Panc1 (cell line): Measurements from ENCODE around the gene CDH12. TPM values are rescaled to one million over a fixed set of nuclear protein-coding genes. Genes with fewer than 3 reads are reported as not detected.

Source experiments
- ATAC-seq: fragments of 200-7000 bp; cut with Tn5 transposase; 2 replicates; pipeline ENCODE4 v1.9.1; 2020; ENCODE audit warnings: mild to moderate bottlenecking, moderate library complexity
- BruUV-seq: library from RNA; stranded (reverse); fragments of 400-500 nt; replicated peaks from 2 replicates; lab custom pipeline; 2021; lab: Mats Ljungman, UMichigan
- CTCF ChIA-PET: fragments of 300-600 bp; sonication (Branson Sonifier 250); formaldehyde crosslinking; loops from one replicate; lab custom pipeline; 2022; ENCODE audit warnings: antibody characterized with exemption; lab: Charles Lee
- POLR2A ChIA-PET: fragments of 300-600 bp; sonication (Branson Sonifier 250); formaldehyde crosslinking; loops from one replicate; lab custom pipeline; 2022; ENCODE audit warnings: antibody characterized with exemption; lab: Charles Lee
- DNase-seq: peaks from one replicate; pipeline ENCODE4 v3.0.0-alpha.2; 2010; ENCODE audit warnings: low read depth, low spot score
- H3K27ac ChIP-seq: 2 replicates; pipeline ENCODE4 v1.5.1; 2011; ENCODE audit warnings: mild to moderate bottlenecking, low read length, inconsistent platforms
- H3K27me3 ChIP-seq: fragments of 200-500 bp; sonication (Bioruptor generic); 2 replicates; pipeline ENCODE4 v1.6.0; 2014; ENCODE audit warnings: low read length, inconsistent platforms; ENCODE audit not compliant: control insufficient read depth, insufficient read depth
- H3K36me3 ChIP-seq: fragments of 200-500 bp; sonication (Bioruptor generic); 2 replicates; pipeline ENCODE4 v1.5.1; 2014; ENCODE audit warnings: inconsistent platforms, mild to moderate bottlenecking, low read length, moderate library complexity; ENCODE audit not compliant: control insufficient read depth, insufficient read depth
- H3K4me1 ChIP-seq: 2 replicates; pipeline ENCODE4 v1.5.1; 2011; ENCODE audit warnings: inconsistent platforms, mild to moderate bottlenecking, low read length, moderate library complexity; ENCODE audit not compliant: control insufficient read depth, insufficient read depth
- H3K4me3 ChIP-seq, 2 experiments: 2 replicates each; pipeline ENCODE4 v1.5.1; 2011 to 2012; ENCODE audit warnings: low read depth in 2 of 2, low read length in 2 of 2, mild to moderate bottlenecking in 2 of 2, inconsistent platforms in 1 of 2, moderate library complexity in 1 of 2
- H3K9me3 ChIP-seq: fragments of 200-500 bp; sonication (Bioruptor generic); 2 replicates; pipeline ENCODE4 v1.5.1; 2014; ENCODE audit warnings: low read depth, mild to moderate bottlenecking, inconsistent platforms, low read length, moderate library complexity; ENCODE audit not compliant: control insufficient read depth, insufficient read depth
- POLR2AphosphoS5 ChIP-seq: IDR thresholded peaks from 2 replicates; pipeline ENCODE4 v1.6.1; 2012; ENCODE audit warnings: mild to moderate bottlenecking, low read depth, low read length, moderate library complexity
- SIN3A ChIP-seq: IDR thresholded peaks from 2 replicates; pipeline ENCODE4 v1.6.1; 2012; ENCODE audit warnings: low read depth, mild to moderate bottlenecking, low read length, moderate library complexity, borderline replicate concordance; ENCODE audit not compliant: insufficient read depth
- TCF7L2 ChIP-seq: IDR thresholded peaks from 2 replicates; pipeline ENCODE4 v1.6.1; 2011; ENCODE audit warnings: mild to moderate bottlenecking, low read depth, low read length, inconsistent platforms
- in situ Hi-C: cut with HindIII; loops from 2 replicates; pipeline ENCODE4 v1.10.0; 2016; ENCODE audit warnings: low sequenced_read_pairs, low pct_unique_long_range_greater_than_20kb
- intact Hi-C: fragments of 100-400 bp; cut with micrococcal nuclease; formaldehyde crosslinking; loops from one replicate; pipeline ENCODE4 v1.10.0; 2022; ENCODE audit not compliant: unreplicated experiment
- total RNA-seq: library from RNA; stranded (reverse); gene quantifications from one replicate; pipeline ENCODE4 v1.2.1, GENCODE V29; 2021; ENCODE audit not compliant: unreplicated experiment
- TF ChIP-seq, protein P1 (sequence below): fragments of 450-650 bp; IDR thresholded peaks from 2 replicates; pipeline ENCODE4 v1.5.1; 2017; ENCODE audit warnings: mild to moderate bottlenecking
- TF ChIP-seq, protein P2 (sequence below), 2 experiments: IDR thresholded peaks; 2 replicates each; pipeline ENCODE4 v1.6.1; 2011 to 2012; ENCODE audit warnings: low read depth in 2 of 2, control low read depth in 1 of 2, low read length in 1 of 2, mild to moderate bottlenecking in 1 of 2, moderate library complexity in 1 of 2; ENCODE audit not compliant: insufficient read depth in 1 of 2

Gene CDH12
- total RNA-seq, 1 experiment from 2014 or later, result not detected

DNA sequence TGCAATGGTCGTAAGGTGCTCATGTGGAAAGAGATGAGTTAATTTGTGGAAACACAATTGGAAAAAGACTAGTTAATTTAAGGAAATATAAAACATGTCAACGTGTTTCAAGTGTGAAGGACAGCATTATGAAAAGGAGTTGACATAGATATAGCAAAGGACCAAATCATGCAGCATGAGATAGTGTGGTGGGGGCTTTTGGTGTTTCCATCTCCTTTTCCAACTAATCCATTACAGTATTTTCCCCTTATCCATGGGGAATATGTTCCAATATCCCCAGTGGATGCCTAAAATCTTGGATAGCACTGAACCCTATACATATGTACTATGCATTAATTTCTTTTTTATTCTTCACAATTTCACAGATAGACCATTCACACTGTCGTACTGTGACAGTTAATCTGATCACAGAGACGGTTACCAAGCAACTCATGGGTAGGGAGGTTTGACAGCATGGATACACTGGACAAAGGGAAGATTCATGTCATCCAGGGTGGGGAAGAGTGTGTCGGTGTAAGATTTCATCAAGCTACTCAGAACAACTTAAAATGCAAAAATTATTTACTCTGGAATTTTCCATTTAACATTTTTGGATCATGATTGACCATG is 238.6 kb downstream of the CDH12 start:
- in situ Hi-C loops (no loop called here), intact Hi-C loops (no loop called here)
- no peaks in the 10 kb centered on the region for H3K9me3 ChIP-seq
- no peak for DNase-seq
- no peak overlapping the region for H3K4me3 ChIP-seq
- no peaks in the 10 kb centered on the region for H3K36me3 ChIP-seq
- H3K27ac ChIP-seq, result no peak overlapping the region
- CTCF ChIA-PET, result no interaction called here
- POLR2A ChIA-PET, result no interaction called here
- H3K4me1 ChIP-seq, result no peaks in the 10 kb centered on the region
- no peak for ATAC-seq
- TF ChIP-seq, protein P1, sequence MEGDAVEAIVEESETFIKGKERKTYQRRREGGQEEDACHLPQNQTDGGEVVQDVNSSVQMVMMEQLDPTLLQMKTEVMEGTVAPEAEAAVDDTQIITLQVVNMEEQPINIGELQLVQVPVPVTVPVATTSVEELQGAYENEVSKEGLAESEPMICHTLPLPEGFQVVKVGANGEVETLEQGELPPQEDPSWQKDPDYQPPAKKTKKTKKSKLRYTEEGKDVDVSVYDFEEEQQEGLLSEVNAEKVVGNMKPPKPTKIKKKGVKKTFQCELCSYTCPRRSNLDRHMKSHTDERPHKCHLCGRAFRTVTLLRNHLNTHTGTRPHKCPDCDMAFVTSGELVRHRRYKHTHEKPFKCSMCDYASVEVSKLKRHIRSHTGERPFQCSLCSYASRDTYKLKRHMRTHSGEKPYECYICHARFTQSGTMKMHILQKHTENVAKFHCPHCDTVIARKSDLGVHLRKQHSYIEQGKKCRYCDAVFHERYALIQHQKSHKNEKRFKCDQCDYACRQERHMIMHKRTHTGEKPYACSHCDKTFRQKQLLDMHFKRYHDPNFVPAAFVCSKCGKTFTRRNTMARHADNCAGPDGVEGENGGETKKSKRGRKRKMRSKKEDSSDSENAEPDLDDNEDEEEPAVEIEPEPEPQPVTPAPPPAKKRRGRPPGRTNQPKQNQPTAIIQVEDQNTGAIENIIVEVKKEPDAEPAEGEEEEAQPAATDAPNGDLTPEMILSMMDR, result no peak
- TF ChIP-seq, protein P2, sequence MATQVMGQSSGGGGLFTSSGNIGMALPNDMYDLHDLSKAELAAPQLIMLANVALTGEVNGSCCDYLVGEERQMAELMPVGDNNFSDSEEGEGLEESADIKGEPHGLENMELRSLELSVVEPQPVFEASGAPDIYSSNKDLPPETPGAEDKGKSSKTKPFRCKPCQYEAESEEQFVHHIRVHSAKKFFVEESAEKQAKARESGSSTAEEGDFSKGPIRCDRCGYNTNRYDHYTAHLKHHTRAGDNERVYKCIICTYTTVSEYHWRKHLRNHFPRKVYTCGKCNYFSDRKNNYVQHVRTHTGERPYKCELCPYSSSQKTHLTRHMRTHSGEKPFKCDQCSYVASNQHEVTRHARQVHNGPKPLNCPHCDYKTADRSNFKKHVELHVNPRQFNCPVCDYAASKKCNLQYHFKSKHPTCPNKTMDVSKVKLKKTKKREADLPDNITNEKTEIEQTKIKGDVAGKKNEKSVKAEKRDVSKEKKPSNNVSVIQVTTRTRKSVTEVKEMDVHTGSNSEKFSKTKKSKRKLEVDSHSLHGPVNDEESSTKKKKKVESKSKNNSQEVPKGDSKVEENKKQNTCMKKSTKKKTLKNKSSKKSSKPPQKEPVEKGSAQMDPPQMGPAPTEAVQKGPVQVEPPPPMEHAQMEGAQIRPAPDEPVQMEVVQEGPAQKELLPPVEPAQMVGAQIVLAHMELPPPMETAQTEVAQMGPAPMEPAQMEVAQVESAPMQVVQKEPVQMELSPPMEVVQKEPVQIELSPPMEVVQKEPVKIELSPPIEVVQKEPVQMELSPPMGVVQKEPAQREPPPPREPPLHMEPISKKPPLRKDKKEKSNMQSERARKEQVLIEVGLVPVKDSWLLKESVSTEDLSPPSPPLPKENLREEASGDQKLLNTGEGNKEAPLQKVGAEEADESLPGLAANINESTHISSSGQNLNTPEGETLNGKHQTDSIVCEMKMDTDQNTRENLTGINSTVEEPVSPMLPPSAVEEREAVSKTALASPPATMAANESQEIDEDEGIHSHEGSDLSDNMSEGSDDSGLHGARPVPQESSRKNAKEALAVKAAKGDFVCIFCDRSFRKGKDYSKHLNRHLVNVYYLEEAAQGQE (IDR thresholded peaks at IDR 0.05; ENCODE audit: insufficient read depth in 1 of 2, low read depth in 2 of 2, low read length in 1 of 2), result no peak
- TF ChIP-seq POLR2AphosphoS5 (no peak), TCF7L2 (no peak), SIN3A (no peak)
- H3K27me3 ChIP-seq, result no peaks in the 10 kb centered on the region
- no TSS peak for BruUV-seq

DNA sequence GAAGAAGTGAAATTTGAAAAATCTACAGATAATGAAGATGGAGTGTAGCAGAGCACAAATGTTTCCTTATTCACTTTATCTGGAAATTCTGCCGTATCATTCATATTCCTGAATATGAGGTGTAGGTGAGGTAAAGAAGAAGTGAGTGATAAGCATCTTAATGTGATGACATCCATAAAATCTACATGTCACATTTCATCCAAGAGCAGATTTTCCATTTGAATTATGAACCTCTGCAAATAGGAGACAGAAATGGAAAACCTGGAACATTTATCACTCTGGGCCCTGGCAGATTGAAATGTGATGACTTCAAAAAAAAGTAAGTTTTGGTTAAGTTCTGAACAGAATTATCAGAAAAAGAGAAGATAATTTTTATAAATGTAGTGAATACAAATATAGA is 240.2 kb downstream of the CDH12 start:
- Histone ChIP-seq H3K36me3 (no peaks in the 10 kb centered on the region), H3K27me3 (no peaks in the 10 kb centered on the region), H3K4me3 (no peak overlapping the region), H3K27ac (no peak overlapping the region), H3K4me1 (no peaks in the 10 kb centered on the region), H3K9me3 (no peaks in the 10 kb centered on the region)
- DNase-seq (no peak), ATAC-seq (no peak)
- no TSS peak for BruUV-seq
- ChIA-PET CTCF (no interaction called here), POLR2A (no interaction called here)
- no peak for TF ChIP-seq SIN3A
- TF ChIP-seq, protein P2 (IDR thresholded peaks at IDR 0.05; ENCODE audit: insufficient read depth in 1 of 2, low read depth in 2 of 2, low read length in 1 of 2), result no peak
- no peak for TF ChIP-seq TCF7L2
- TF ChIP-seq, protein P1, result no peak
- no peak for TF ChIP-seq POLR2AphosphoS5
- intact Hi-C loops (no loop called here), in situ Hi-C loops (no loop called here)
